Upper lobe of right lung (tissue), 1 donor: ENCODE results near the gene RRP9. TPM values are rescaled to one million over a fixed set of nuclear protein-coding genes. Genes with fewer than 3 reads are reported as not detected.

ENCODE experiments used
- ATAC-seq: fragments of 200-7000 bp; cut with Tn5 transposase; one replicate; pipeline ENCODE4 v1.9.1; 2020; ENCODE audit warnings: mild to moderate bottlenecking, moderate library complexity
- DNase-seq: peaks from one replicate; pipeline ENCODE4 v3.0.0-alpha.2; 2020
- H3K27ac ChIP-seq: fragments of 200-600 bp; one replicate; pipeline ENCODE4 v1.8.0; 2022
- H3K27me3 ChIP-seq: fragments of 200-600 bp; one replicate; pipeline ENCODE4 v1.8.0; 2022; ENCODE audit warnings: mild to moderate bottlenecking
- H3K36me3 ChIP-seq: fragments of 200-600 bp; one replicate; pipeline ENCODE4 v1.8.0; 2022
- H3K4me1 ChIP-seq: fragments of 200-600 bp; one replicate; pipeline ENCODE4 v1.8.0; 2022
- H3K4me3 ChIP-seq: fragments of 200-600 bp; one replicate; pipeline ENCODE4 v1.8.0; 2022; ENCODE audit warnings: mild to moderate bottlenecking
- H3K9me3 ChIP-seq: fragments of 200-600 bp; one replicate; pipeline ENCODE4 v1.8.0; 2022
- intact Hi-C: fragments of 100-400 bp; cut with DNase I; formaldehyde crosslinking; loops from one replicate; pipeline ENCODE4 v1.11.0; 2022
- total RNA-seq: library from RNA; stranded (reverse); fragmentation: NEBNext Ultra II Directional; extraction: Animal tissue kit (Norgen Biotek cat#: 25700); gene quantifications from one replicate; pipeline ENCODE4 v1.2.1, GENCODE V29; 2021
- TF ChIP-seq, protein P1 (sequence below): fragments of 200-600 bp; IDR thresholded peaks from one replicate; pipeline ENCODE4 v1.8.0; 2022; ENCODE audit warnings: antibody characterized with exemption
- donor health status: DM: no; HTN: yes; CAD: no; lungs with severe emphysema.

The RRP9 gene
- total RNA-seq, 1 donor from 2014 or later: 20.6 TPM

DNA sequence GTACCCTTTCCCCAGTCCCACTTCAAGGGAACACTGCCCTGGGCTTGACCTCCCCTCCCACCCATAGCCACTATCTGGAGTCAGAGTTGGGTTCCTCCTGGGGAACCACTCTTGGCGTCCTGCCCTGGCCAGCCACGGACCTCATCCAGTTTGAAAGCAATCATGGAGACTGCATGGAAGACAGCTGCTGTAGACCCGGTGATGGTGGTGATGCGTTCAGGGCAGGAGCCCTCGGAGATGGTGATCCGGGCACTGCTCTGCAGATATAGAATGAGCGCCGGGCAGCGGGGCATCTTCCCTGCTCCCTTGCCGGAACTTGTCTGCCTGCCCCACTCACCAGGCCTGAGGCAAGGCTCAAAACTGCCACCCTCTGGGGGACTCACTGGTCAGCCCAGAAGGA lies 18.7 kb upstream of the RRP9 start:
- no peak overlapping the region for H3K27ac ChIP-seq
- ATAC-seq: no peak
- TF ChIP-seq, protein P1, sequence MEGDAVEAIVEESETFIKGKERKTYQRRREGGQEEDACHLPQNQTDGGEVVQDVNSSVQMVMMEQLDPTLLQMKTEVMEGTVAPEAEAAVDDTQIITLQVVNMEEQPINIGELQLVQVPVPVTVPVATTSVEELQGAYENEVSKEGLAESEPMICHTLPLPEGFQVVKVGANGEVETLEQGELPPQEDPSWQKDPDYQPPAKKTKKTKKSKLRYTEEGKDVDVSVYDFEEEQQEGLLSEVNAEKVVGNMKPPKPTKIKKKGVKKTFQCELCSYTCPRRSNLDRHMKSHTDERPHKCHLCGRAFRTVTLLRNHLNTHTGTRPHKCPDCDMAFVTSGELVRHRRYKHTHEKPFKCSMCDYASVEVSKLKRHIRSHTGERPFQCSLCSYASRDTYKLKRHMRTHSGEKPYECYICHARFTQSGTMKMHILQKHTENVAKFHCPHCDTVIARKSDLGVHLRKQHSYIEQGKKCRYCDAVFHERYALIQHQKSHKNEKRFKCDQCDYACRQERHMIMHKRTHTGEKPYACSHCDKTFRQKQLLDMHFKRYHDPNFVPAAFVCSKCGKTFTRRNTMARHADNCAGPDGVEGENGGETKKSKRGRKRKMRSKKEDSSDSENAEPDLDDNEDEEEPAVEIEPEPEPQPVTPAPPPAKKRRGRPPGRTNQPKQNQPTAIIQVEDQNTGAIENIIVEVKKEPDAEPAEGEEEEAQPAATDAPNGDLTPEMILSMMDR: no peak
- H3K4me1 ChIP-seq: peaks cover 8% of the 10 kb centered on the region
- H3K9me3 ChIP-seq: no peaks in the 10 kb centered on the region
- no peak for DNase-seq
- no peaks in the 10 kb centered on the region for H3K27me3 ChIP-seq
- no peak overlapping the region for H3K4me3 ChIP-seq
- H3K36me3 ChIP-seq: no peaks in the 10 kb centered on the region
- intact Hi-C loops: no loop called here

DNA sequence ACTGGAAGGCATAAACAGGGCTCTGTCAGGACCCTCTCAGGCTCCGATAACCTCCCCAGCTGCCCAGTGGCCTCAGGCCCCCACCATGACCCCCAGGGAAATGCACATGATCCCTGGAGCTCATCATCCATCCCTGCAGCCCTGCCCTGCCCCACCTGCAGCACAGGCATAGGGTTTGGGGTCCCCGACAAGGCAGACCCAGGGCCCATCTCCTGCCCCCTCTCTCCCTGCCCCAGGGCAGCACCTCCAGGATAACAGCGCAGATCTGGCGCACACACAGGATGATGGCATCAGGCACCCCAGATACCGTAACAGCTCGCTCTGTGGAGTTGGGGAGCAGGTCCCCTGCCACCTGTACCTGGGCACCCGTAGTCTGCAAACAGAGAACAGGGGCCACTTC lies 17.9 kb upstream of the RRP9 start:
- intact Hi-C loops: no loop called here
- H3K27ac ChIP-seq: no peak overlapping the region
- H3K27me3 ChIP-seq: no peaks in the 10 kb centered on the region
- H3K4me1 ChIP-seq: peaks cover 8% of the 10 kb centered on the region
- no peaks in the 10 kb centered on the region for H3K36me3 ChIP-seq
- no peaks in the 10 kb centered on the region for H3K9me3 ChIP-seq
- TF ChIP-seq, protein P1: no peak
- H3K4me3 ChIP-seq: no peak overlapping the region
- DNase-seq (no peak), ATAC-seq (no peak)

DNA sequence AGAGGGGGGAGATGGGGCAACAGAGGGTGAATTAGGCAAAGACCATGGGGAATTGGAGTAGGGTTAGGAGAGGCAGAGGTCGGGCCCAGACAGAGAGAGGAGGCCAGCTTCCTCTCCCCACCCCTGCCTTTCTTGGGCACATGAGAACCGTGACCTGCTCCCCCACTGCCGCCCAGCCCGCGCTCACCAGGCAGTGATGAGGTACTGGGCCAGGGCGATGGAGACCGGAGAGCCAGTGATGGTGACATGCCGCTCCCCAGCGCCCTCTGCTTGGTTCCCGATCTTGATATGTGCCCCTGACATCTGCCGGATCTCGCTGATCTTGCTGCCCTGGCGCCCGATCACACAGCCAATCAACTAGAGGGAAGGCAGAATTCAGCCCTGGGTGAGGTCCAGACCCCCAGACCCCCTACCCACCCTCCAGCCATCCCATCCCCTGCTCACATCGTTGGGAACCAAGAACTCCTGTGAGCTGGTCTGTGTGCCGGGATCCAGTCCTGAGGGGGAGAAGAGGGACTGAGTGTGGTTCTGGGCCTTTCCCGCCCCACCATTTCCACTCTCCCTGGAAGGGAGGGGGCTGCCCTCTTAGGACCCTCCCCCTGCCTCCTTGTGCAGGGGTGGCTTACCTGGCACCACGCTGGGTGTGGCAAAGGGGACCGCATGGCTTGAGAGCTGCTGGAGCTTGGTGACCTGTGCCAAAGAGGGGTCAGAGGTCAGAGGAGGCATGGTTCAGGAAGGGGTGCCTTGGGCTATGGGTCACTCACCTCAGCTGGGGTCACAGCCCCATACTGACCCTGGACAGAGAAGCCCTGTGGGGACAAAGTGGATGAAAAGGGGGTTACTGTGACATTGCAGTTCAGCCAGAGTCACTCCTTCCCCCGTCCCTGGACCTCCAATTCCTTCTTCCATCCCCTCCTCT lies 17.2 kb upstream of the RRP9 start:
- no peaks in the 10 kb centered on the region for H3K9me3 ChIP-seq
- peaks cover 8% of the 10 kb centered on the region for H3K4me1 ChIP-seq
- no peak for DNase-seq

DNA sequence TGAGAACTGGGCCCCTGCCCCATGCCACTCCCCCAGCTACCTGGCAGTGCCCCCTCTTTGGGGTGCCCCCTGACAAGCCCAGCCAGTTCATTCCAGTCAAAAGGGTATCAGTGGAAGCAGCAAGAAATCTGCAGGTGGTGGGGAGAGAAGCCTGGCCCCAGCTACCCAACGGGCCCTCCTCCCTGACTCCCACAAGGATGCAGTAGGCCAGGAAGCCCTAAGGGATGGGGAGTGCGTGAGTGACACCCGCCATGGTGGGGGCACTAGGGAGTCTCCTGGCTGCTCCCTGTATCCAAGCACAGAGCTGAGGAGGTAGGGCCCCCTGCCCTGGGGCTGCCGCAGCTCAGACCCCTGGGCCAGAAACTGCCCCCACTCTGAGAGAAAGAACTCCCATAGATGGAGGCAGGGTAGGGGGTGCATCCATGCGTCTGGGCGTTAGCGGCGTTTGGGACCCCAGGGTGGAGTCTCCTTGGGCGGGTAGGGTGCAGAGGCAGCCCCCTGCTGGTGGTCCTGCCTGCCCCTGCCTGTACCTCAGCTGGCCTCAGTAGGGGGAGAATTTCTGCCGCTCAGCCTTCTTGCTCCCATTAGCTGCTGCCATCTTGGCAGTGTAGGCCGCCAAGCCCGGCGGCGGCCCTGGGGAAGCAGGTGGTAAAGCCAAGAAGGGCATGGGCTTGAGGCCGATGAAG lies 16.0 kb upstream of the RRP9 start:
- no peak for ATAC-seq

More for the DNA sequence above, 17.2 kb upstream of the RRP9 start:
- Histone ChIP-seq H3K4me3 (no peak overlapping the region), H3K27ac (no peak overlapping the region), H3K27me3 (no peaks in the 10 kb centered on the region), H3K36me3 (no peaks in the 10 kb centered on the region)
- intact Hi-C loops: no loop called here
- TF ChIP-seq, protein P1: no peak
- no peak for ATAC-seq

DNA sequence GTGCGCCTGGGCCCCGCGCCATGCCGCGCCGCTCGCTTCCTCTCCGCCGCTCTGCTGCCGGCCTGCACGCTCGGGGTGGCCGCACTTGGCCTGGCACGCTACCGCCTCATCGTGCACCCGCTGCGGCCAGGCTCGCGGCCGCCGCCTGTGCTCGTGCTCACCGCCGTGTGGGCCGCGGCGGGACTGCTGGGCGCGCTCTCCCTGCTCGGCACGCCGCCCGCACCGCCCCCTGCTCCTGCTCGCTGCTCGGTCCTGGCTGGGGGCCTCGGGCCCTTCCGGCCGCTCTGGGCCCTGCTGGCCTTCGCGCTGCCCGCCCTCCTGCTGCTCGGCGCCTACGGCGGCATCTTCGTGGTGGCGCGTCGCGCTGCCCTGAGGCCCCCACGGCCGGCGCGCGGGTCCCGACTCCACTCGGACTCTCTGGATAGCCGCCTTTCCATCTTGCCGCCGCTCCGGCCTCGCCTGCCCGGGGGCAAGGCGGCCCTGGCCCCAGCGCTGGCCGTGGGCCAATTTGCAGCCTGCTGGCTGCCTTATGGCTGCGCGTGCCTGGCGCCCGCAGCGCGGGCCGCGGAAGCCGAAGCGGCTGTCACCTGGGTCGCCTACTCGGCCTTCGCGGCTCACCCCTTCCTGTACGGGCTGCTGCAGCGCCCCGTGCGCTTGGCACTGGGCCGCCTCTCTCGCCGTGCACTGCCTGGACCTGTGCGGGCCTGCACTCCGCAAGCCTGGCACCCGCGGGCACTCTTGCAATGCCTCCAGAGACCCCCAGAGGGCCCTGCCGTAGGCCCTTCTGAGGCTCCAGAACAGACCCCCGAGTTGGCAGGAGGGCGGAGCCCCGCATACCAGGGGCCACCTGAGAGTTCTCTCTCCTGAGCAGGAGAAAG lies 14.4 kb upstream of the RRP9 start:
- H3K36me3 ChIP-seq: no peaks in the 10 kb centered on the region
- H3K9me3 ChIP-seq: no peaks in the 10 kb centered on the region
- intact Hi-C loops: no loop called here
- H3K27ac ChIP-seq: peak overlapping the region; percentile 60
- ATAC-seq: peak; percentile 71
- DNase-seq: no peak
- H3K4me3 ChIP-seq: peak overlapping the region; percentile 43
- peaks cover 8% of the 10 kb centered on the region for H3K4me1 ChIP-seq
- TF ChIP-seq, protein P1: peak; percentile 50
- H3K27me3 ChIP-seq: no peaks in the 10 kb centered on the region

More for the DNA sequence above, 16.0 kb upstream of the RRP9 start:
- H3K9me3 ChIP-seq: no peaks in the 10 kb centered on the region
- TF ChIP-seq, protein P1: no peak
- H3K36me3 ChIP-seq: no peaks in the 10 kb centered on the region
- no peak overlapping the region for H3K4me3 ChIP-seq
- H3K27ac ChIP-seq: no peak overlapping the region
- peaks cover 8% of the 10 kb centered on the region for H3K4me1 ChIP-seq
- no peak for DNase-seq
- intact Hi-C loops: no loop called here
- no peaks in the 10 kb centered on the region for H3K27me3 ChIP-seq
